Mononuclear cell (primary cell): ENCODE results near the gene PPP1R12C. TPM values are rescaled to one million over a fixed set of nuclear protein-coding genes. Genes with fewer than 3 reads are reported as not detected.
"Not testable (repeated sequence)": the region's sequence is repeated elsewhere in the genome, so short reads cannot be mapped to it uniquely, and the experiment has no call there.

Experiments
- H3K27me3 ChIP-seq: 2 replicates; pipeline ENCODE4 v1.6.0; 2011; ENCODE audit warnings: low read length, control low read depth; ENCODE audit not compliant: insufficient read depth
- H3K4me1 ChIP-seq: 2 replicates; pipeline ENCODE4 v1.5.1; 2011; ENCODE audit warnings: mild to moderate bottlenecking, low read length, control low read depth; ENCODE audit not compliant: insufficient read depth
- H3K4me3 ChIP-seq: 2 replicates; pipeline ENCODE4 v1.5.1; 2011; ENCODE audit warnings: mild to moderate bottlenecking, low read length, moderate library complexity
- H3K9me3 ChIP-seq: 2 replicates; pipeline ENCODE4 v1.5.1; 2011; ENCODE audit warnings: low read depth, mild to moderate bottlenecking, control low read depth, low read length
- total RNA-seq: library from RNA; depleted of rRNA; stranded (reverse); fragments of >200 nt; gene quantifications from one replicate; pipeline ENCODE4 v1.2.3, GENCODE V29; 2012

PPP1R12C gene
- total RNA-seq, 1 donor = 45.8 TPM

- H3K9me3 ChIP-seq = no peaks in the 10 kb centered on the region
- H3K4me3 ChIP-seq = no peak overlapping the region
- no peaks in the 10 kb centered on the region for H3K4me1 ChIP-seq
- peaks cover 7% of the 10 kb centered on the region for H3K27me3 ChIP-seq
These were observed 14.0 kb upstream of the PPP1R12C start for GRCh38 chr19:55131421-55131820.

GRCh38 chr19:55119053-55119452 lies 1.6 kb upstream of the PPP1R12C start:
- peaks cover 30% of the 10 kb centered on the region for H3K4me1 ChIP-seq
- H3K4me3 ChIP-seq = no peak overlapping the region
- H3K9me3 ChIP-seq = no peaks in the 10 kb centered on the region
- H3K27me3 ChIP-seq = no peaks in the 10 kb centered on the region

- H3K27me3 ChIP-seq = no peaks in the 10 kb centered on the region
- H3K4me3 ChIP-seq = peak overlapping the region; percentile 60
- H3K9me3 ChIP-seq = no peaks in the 10 kb centered on the region
- H3K4me1 ChIP-seq = peaks cover 30% of the 10 kb centered on the region
These were observed 1.1 kb upstream of the PPP1R12C start for GRCh38 chr19:55118401-55118991.

- Histone ChIP-seq H3K27me3 (no peaks in the 10 kb centered on the region), H3K4me1 (peaks cover 30% of the 10 kb centered on the region), H3K9me3 (no peaks in the 10 kb centered on the region), H3K4me3 (peak overlapping the region; percentile 60)
These were observed 390 bp upstream of the PPP1R12C start for GRCh38 chr19:55117663-55118391.

GRCh38 chr19:55116232-55116858 lies 1.1 kb downstream of the PPP1R12C start:
- H3K4me1 ChIP-seq = peaks cover 30% of the 10 kb centered on the region
- peak overlapping the region; percentile 68 for H3K4me3 ChIP-seq
- H3K9me3 ChIP-seq = no peaks in the 10 kb centered on the region
- H3K27me3 ChIP-seq = no peaks in the 10 kb centered on the region

- Histone ChIP-seq H3K4me3 (no peak overlapping the region), H3K9me3 (no peaks in the 10 kb centered on the region), H3K4me1 (peaks cover 30% of the 10 kb centered on the region), H3K27me3 (no peaks in the 10 kb centered on the region)
These were observed 1.9 kb downstream of the PPP1R12C start for GRCh38 chr19:55115446-55116065.

- Histone ChIP-seq H3K9me3 (no peaks in the 10 kb centered on the region), H3K27me3 (no peaks in the 10 kb centered on the region), H3K4me1 (peaks cover 30% of the 10 kb centered on the region), H3K4me3 (no peak overlapping the region)
These were observed 2.8 kb downstream of the PPP1R12C start for GRCh38 chr19:55114566-55115145.

- Histone ChIP-seq H3K4me3 (no peak overlapping the region), H3K27me3 (no peaks in the 10 kb centered on the region), H3K4me1 (peaks cover 25% of the 10 kb centered on the region)
These were observed 3.8 kb downstream of the PPP1R12C start for GRCh38 chr19:55113570-55114039.

GRCh38 chr19:55112777-55113569 lies 4.5 kb downstream of the PPP1R12C start:
- H3K9me3 ChIP-seq = no peaks in the 10 kb centered on the region
- H3K4me1 ChIP-seq = peaks cover 18% of the 10 kb centered on the region
- no peaks in the 10 kb centered on the region for H3K27me3 ChIP-seq
- no peak overlapping the region for H3K4me3 ChIP-seq

More at GRCh38 chr19:55113570-55114039, 3.8 kb downstream of the PPP1R12C start:
- no peaks in the 10 kb centered on the region for H3K9me3 ChIP-seq

- Histone ChIP-seq H3K9me3 (no peaks in the 10 kb centered on the region), H3K27me3 (no peaks in the 10 kb centered on the region), H3K4me3 (no peak overlapping the region), H3K4me1 (peaks cover 17% of the 10 kb centered on the region)
These were observed 5.1 kb downstream of the PPP1R12C start for GRCh38 chr19:55112246-55112776.

GRCh38 chr19:55111238-55111831 lies 6.1 kb downstream of the PPP1R12C start:
- H3K27me3 ChIP-seq = no peaks in the 10 kb centered on the region
- H3K4me1 ChIP-seq = peaks cover 13% of the 10 kb centered on the region
- H3K9me3 ChIP-seq = no peaks in the 10 kb centered on the region
- H3K4me3 ChIP-seq = no peak overlapping the region

GRCh38 chr19:55109527-55110291 lies 7.7 kb downstream of the PPP1R12C start:
- no peaks in the 10 kb centered on the region for H3K4me1 ChIP-seq
- no peaks in the 10 kb centered on the region for H3K27me3 ChIP-seq
- no peaks in the 10 kb centered on the region for H3K9me3 ChIP-seq
- H3K4me3 ChIP-seq = no peak overlapping the region

- not testable (repeated sequence) for H3K27me3 ChIP-seq, H3K4me3 ChIP-seq, H3K9me3 ChIP-seq, H3K4me1 ChIP-seq
These were observed 10.2 kb downstream of the PPP1R12C start for GRCh38 chr19:55107252-55107651.
